PC-9 (cell line): ENCODE results near the gene PTPRO.

Source experiments
- EZH2 ChIP-seq: fragments of 200-600 bp; sonication (generic); IDR thresholded peaks from 2 replicates; pipeline ENCODE4 v1.8.0; 2017; ENCODE audit warnings: antibody characterized with exemption, low read depth
- TF ChIP-seq, protein P1 (sequence below): fragments of 200-600 bp; sonication (generic); conservative IDR thresholded peaks from 2 replicates; pipeline ENCODE4 v1.6.1; 2017; ENCODE audit warnings: mixed run types, antibody characterized with exemption, mild to moderate bottlenecking, moderate library complexity

DNA sequence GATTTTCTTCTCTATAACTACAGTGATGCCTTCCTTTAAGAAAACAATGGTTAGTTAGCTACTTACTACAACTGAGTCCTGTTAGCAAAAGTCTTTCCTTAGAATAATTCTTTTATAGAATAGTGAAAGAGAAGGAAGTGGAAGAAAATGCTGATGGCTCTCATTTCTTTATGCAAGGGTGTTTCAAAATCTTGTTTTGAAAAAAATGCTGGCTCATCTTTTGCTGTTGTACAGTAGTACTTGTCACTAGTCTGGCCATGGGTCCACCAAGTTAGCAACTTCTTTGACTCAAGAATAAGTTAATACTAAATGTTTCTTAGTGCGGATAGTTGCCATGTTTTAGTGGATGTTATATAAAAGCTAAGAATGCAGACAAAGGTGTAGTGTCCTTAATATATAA, 225.4 kb downstream of the PTPRO start:
- TF ChIP-seq, protein P1, sequence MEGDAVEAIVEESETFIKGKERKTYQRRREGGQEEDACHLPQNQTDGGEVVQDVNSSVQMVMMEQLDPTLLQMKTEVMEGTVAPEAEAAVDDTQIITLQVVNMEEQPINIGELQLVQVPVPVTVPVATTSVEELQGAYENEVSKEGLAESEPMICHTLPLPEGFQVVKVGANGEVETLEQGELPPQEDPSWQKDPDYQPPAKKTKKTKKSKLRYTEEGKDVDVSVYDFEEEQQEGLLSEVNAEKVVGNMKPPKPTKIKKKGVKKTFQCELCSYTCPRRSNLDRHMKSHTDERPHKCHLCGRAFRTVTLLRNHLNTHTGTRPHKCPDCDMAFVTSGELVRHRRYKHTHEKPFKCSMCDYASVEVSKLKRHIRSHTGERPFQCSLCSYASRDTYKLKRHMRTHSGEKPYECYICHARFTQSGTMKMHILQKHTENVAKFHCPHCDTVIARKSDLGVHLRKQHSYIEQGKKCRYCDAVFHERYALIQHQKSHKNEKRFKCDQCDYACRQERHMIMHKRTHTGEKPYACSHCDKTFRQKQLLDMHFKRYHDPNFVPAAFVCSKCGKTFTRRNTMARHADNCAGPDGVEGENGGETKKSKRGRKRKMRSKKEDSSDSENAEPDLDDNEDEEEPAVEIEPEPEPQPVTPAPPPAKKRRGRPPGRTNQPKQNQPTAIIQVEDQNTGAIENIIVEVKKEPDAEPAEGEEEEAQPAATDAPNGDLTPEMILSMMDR = no peak
- no peak for TF ChIP-seq EZH2
